Liver (tissue), 3 donors: ENCODE data around the gene ZNF473.

Experiments used
- CTCF ChIP-seq: fragments of 150-350 bp; IDR thresholded peaks from 2 replicates; pipeline ENCODE4 v1.5.1; 2017; ENCODE audit warnings: improper control_type of control experiment, low read depth, low read length; ENCODE audit not compliant: missing input control
- EGR1 ChIP-seq, 2 donors: IDR thresholded peaks; 2 replicates each; pipeline ENCODE4 v1.6.1; 2016 to 2018; ENCODE audit warnings: antibody characterized with exemption in 2 of 2, low read depth in 2 of 2
- FOXA2 ChIP-seq: IDR thresholded peaks from 2 replicates; pipeline ENCODE4 v1.6.1; 2016; ENCODE audit warnings: antibody characterized with exemption
- JUND ChIP-seq, 2 donors: IDR thresholded peaks; 2 replicates each; pipeline ENCODE4 v1.6.1; 2016; ENCODE audit warnings: antibody characterized with exemption in 2 of 2
- MAX ChIP-seq: IDR thresholded peaks from 2 replicates; pipeline ENCODE4 v1.6.1; 2016; ENCODE audit warnings: antibody characterized with exemption
- RAD21 ChIP-seq, 2 donors: IDR thresholded peaks; 2 replicates each; pipeline ENCODE4 v1.6.1; 2016; ENCODE audit warnings: antibody characterized with exemption in 2 of 2, mild to moderate bottlenecking in 2 of 2
- SP1 ChIP-seq: IDR thresholded peaks from 2 replicates; pipeline ENCODE4 v1.6.1; 2018; ENCODE audit warnings: antibody characterized with exemption, mild to moderate bottlenecking
- TAF1 ChIP-seq: conservative IDR thresholded peaks from 2 replicates; pipeline ENCODE4 v1.6.1; 2016; ENCODE audit warnings: antibody characterized with exemption, mild to moderate bottlenecking
- YY1 ChIP-seq: IDR thresholded peaks from 2 replicates; pipeline ENCODE4 v1.6.1; 2016; ENCODE audit warnings: antibody characterized with exemption, mild to moderate bottlenecking
- TF ChIP-seq, protein P1 (sequence below): IDR thresholded peaks from 2 replicates; pipeline ENCODE4 v1.6.1; 2016; ENCODE audit warnings: antibody characterized with exemption, mild to moderate bottlenecking
- TF ChIP-seq, protein P2 (sequence below): IDR thresholded peaks from 2 replicates; pipeline ENCODE4 v1.6.1; 2016; ENCODE audit warnings: antibody characterized with exemption
- donor health status: healthy.
- donor health status: healthy.

- TF ChIP-seq YY1 (no peak), CTCF (no peak), FOXA2 (no peak), EGR1 (IDR thresholded peaks at IDR 0.05; ENCODE audit: low read depth in 2 of 2) (no peak), TAF1 (no peak), RAD21 (IDR thresholded peaks at IDR 0.05) (no peak), MAX (no peak), JUND (IDR thresholded peaks at IDR 0.05) (no peak), SP1 (no peak)
- TF ChIP-seq, protein P1, sequence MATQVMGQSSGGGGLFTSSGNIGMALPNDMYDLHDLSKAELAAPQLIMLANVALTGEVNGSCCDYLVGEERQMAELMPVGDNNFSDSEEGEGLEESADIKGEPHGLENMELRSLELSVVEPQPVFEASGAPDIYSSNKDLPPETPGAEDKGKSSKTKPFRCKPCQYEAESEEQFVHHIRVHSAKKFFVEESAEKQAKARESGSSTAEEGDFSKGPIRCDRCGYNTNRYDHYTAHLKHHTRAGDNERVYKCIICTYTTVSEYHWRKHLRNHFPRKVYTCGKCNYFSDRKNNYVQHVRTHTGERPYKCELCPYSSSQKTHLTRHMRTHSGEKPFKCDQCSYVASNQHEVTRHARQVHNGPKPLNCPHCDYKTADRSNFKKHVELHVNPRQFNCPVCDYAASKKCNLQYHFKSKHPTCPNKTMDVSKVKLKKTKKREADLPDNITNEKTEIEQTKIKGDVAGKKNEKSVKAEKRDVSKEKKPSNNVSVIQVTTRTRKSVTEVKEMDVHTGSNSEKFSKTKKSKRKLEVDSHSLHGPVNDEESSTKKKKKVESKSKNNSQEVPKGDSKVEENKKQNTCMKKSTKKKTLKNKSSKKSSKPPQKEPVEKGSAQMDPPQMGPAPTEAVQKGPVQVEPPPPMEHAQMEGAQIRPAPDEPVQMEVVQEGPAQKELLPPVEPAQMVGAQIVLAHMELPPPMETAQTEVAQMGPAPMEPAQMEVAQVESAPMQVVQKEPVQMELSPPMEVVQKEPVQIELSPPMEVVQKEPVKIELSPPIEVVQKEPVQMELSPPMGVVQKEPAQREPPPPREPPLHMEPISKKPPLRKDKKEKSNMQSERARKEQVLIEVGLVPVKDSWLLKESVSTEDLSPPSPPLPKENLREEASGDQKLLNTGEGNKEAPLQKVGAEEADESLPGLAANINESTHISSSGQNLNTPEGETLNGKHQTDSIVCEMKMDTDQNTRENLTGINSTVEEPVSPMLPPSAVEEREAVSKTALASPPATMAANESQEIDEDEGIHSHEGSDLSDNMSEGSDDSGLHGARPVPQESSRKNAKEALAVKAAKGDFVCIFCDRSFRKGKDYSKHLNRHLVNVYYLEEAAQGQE, result no peak
- TF ChIP-seq, protein P2, sequence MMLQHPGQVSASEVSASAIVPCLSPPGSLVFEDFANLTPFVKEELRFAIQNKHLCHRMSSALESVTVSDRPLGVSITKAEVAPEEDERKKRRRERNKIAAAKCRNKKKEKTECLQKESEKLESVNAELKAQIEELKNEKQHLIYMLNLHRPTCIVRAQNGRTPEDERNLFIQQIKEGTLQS, result no peak
Observed at GRCh38 chr19:50001775-50002174, 24.0 kb upstream of the ZNF473 start.
